Measurements from ENCODE around the gene NEMP2. TPM values are rescaled to one million over a fixed set of nuclear protein-coding genes. Genes with fewer than 3 reads are reported as not detected.

The NEMP2 gene
- total RNA-seq, 1 donor from 2014 or later, result 21.1 TPM

- TF ChIP-seq, protein P1, sequence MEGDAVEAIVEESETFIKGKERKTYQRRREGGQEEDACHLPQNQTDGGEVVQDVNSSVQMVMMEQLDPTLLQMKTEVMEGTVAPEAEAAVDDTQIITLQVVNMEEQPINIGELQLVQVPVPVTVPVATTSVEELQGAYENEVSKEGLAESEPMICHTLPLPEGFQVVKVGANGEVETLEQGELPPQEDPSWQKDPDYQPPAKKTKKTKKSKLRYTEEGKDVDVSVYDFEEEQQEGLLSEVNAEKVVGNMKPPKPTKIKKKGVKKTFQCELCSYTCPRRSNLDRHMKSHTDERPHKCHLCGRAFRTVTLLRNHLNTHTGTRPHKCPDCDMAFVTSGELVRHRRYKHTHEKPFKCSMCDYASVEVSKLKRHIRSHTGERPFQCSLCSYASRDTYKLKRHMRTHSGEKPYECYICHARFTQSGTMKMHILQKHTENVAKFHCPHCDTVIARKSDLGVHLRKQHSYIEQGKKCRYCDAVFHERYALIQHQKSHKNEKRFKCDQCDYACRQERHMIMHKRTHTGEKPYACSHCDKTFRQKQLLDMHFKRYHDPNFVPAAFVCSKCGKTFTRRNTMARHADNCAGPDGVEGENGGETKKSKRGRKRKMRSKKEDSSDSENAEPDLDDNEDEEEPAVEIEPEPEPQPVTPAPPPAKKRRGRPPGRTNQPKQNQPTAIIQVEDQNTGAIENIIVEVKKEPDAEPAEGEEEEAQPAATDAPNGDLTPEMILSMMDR (IDR thresholded peaks at IDR 0.05; ENCODE audit: unreplicated experiment), result no peak
- no peak for DNase-seq (ENCODE audit: low spot score in 2 of 2, unreplicated experiment in 2 of 2)
- H3K4me1 Mint-ChIP-seq, result peaks cover 65% of the 10 kb centered on the region
- H3K27me3 Mint-ChIP-seq (ENCODE audit: low read depth), result no peaks in the 10 kb centered on the region
- no peak overlapping the region for H3K4me3 Mint-ChIP-seq
- no peaks in the 10 kb centered on the region for H3K9me3 Mint-ChIP-seq
- peaks cover 10% of the 10 kb centered on the region for H3K36me3 Mint-ChIP-seq
- H3K27ac Mint-ChIP-seq, result peak overlapping the region; percentile 76
These were observed 7.3 kb downstream of the NEMP2 start for GRCh38 chr2:190527214-190527613.

GRCh38 chr2:190526105-190526750 is 8.3 kb downstream of the NEMP2 start:
- no peaks in the 10 kb centered on the region for H3K9me3 Mint-ChIP-seq
- H3K27ac Mint-ChIP-seq, result peak overlapping the region; percentile 82
- TF ChIP-seq, protein P1 (IDR thresholded peaks at IDR 0.05; ENCODE audit: unreplicated experiment), result no peak
- H3K4me1 Mint-ChIP-seq, result peaks cover 59% of the 10 kb centered on the region
- H3K27me3 Mint-ChIP-seq (ENCODE audit: low read depth), result no peaks in the 10 kb centered on the region
- H3K36me3 Mint-ChIP-seq, result peaks cover 15% of the 10 kb centered on the region
- DNase-seq (ENCODE audit: low spot score in 2 of 2, unreplicated experiment in 2 of 2), result no peak
- H3K4me3 Mint-ChIP-seq, result peak overlapping the region; percentile 13

- H3K27ac Mint-ChIP-seq, result no peak overlapping the region
- no peaks in the 10 kb centered on the region for H3K9me3 Mint-ChIP-seq
- H3K4me3 Mint-ChIP-seq, result no peak overlapping the region
- H3K4me1 Mint-ChIP-seq, result peaks cover 48% of the 10 kb centered on the region
- H3K36me3 Mint-ChIP-seq, result peaks cover 23% of the 10 kb centered on the region
- TF ChIP-seq, protein P1 (IDR thresholded peaks at IDR 0.05; ENCODE audit: unreplicated experiment), result no peak
- no peak for DNase-seq (ENCODE audit: low spot score in 2 of 2, unreplicated experiment in 2 of 2)
- no peaks in the 10 kb centered on the region for H3K27me3 Mint-ChIP-seq (ENCODE audit: low read depth)
These were observed 9.6 kb downstream of the NEMP2 start for GRCh38 chr2:190524928-190525327.

- peaks cover 16% of the 10 kb centered on the region for H3K4me1 Mint-ChIP-seq
- no peaks in the 10 kb centered on the region for H3K9me3 Mint-ChIP-seq
- H3K27ac Mint-ChIP-seq, result no peak overlapping the region
- TF ChIP-seq, protein P1 (IDR thresholded peaks at IDR 0.05; ENCODE audit: unreplicated experiment), result no peak
- no peaks in the 10 kb centered on the region for H3K27me3 Mint-ChIP-seq (ENCODE audit: low read depth)
- H3K4me3 Mint-ChIP-seq, result no peak overlapping the region
- peaks cover 19% of the 10 kb centered on the region for H3K36me3 Mint-ChIP-seq
- DNase-seq (ENCODE audit: low spot score in 2 of 2, unreplicated experiment in 2 of 2), result no peak
These were observed 14.4 kb downstream of the NEMP2 start for GRCh38 chr2:190519975-190520767.

- peaks cover 15% of the 10 kb centered on the region for H3K4me1 Mint-ChIP-seq
- no peaks in the 10 kb centered on the region for H3K9me3 Mint-ChIP-seq
- peak overlapping the region; percentile 27 for H3K27ac Mint-ChIP-seq
- H3K36me3 Mint-ChIP-seq, result peaks cover 20% of the 10 kb centered on the region
- H3K27me3 Mint-ChIP-seq (ENCODE audit: low read depth), result no peaks in the 10 kb centered on the region
- no peak overlapping the region for H3K4me3 Mint-ChIP-seq
- no peak for DNase-seq (ENCODE audit: low spot score in 2 of 2, unreplicated experiment in 2 of 2)
- TF ChIP-seq, protein P1 (IDR thresholded peaks at IDR 0.05; ENCODE audit: unreplicated experiment), result no peak
These were observed 17.1 kb downstream of the NEMP2 start for GRCh38 chr2:190517468-190517867.
